Fibroblast of mammary gland (primary cell): ENCODE measurements around the gene MEIKIN.

Experiments
- DNase-seq: peaks from one replicate; pipeline ENCODE4 v3.0.0-alpha.2; 2010; ENCODE audit warnings: low read depth
- H3K4me3 ChIP-seq: 2 replicates; pipeline ENCODE4 v1.5.1; 2011; ENCODE audit warnings: low read depth, mild to moderate bottlenecking, low read length, moderate library complexity; ENCODE audit not compliant: control insufficient read depth
- TF ChIP-seq, protein P1 (sequence below): conservative IDR thresholded peaks from 2 replicates; pipeline ENCODE4 v1.5.1; 2011; ENCODE audit warnings: low read depth, low read length, inconsistent platforms; ENCODE audit not compliant: control insufficient read depth, insufficient read depth

MEIKIN gene

DNA sequence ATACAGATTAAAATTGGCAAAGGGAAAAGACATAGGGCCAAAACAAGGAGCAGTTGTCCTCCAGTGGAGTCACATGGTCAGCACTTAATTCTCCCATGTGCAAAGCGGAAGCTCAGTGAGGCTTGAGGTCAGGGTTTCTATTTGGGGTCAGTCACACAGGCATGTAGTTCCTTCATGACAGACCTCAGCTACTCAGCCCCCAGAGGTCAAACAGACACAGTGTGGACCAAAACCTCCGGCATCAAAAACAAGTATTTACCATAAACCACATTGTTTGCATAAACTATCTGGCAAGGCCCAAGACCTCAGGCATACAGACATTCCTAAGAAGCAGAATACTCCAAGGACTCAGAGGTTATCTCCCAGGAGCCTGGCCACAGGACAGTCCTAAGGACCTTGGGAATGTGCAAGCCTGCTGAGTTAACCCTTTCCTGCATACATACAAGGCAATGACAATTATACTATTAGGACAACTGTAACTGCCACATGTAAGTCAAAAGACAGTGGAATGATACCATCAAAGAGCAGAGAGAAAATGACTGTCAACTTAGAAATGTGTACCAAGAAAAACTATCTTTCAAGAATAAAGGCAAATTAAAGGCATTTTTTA, 120.0 kb downstream of the MEIKIN start:
- TF ChIP-seq, protein P1, sequence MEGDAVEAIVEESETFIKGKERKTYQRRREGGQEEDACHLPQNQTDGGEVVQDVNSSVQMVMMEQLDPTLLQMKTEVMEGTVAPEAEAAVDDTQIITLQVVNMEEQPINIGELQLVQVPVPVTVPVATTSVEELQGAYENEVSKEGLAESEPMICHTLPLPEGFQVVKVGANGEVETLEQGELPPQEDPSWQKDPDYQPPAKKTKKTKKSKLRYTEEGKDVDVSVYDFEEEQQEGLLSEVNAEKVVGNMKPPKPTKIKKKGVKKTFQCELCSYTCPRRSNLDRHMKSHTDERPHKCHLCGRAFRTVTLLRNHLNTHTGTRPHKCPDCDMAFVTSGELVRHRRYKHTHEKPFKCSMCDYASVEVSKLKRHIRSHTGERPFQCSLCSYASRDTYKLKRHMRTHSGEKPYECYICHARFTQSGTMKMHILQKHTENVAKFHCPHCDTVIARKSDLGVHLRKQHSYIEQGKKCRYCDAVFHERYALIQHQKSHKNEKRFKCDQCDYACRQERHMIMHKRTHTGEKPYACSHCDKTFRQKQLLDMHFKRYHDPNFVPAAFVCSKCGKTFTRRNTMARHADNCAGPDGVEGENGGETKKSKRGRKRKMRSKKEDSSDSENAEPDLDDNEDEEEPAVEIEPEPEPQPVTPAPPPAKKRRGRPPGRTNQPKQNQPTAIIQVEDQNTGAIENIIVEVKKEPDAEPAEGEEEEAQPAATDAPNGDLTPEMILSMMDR, result no peak
- no peak overlapping the region for H3K4me3 ChIP-seq
- DNase-seq, result no peak

DNA sequence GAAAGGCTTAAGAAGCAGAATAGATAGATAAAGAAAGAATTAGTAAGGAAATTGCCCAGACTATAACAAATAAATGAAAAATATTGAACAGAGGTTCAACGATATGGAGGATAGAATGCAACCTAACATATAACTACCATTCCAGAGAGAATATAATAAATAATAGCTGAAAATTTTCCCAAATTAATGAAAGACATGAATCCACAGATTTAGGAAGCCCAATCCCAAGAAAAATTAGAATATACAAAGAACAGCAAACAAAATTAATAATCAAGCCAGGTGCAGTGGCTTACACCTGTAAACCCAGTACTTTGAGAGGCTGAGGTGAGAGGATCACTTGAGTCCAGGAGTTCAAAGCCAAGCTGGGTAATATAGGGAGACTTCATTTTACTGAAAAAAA, 120.8 kb downstream of the MEIKIN start:
- no peak overlapping the region for H3K4me3 ChIP-seq
- no peak for DNase-seq
- TF ChIP-seq, protein P1, result no peak

DNA sequence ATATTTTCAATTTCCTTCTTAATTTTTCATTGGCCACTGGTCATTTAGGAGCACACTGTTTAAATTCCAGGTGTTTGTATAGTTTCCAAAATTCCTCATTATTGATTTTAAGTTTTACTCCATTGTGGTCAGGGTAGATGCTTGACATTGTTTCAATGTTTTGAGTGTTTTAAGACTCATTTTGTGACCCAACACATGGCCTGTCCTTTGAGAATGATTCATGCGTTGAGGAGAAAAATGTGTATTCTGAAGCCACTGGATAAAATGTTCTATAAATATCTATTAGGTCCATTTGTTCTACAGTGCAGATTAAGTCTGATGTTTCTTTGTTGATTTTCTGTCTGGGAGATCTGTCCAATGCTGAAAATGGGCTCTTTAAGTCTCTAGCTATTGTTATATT, 124.2 kb downstream of the MEIKIN start:
- TF ChIP-seq, protein P1, result no peak
- H3K4me3 ChIP-seq, result no peak overlapping the region
- DNase-seq, result peak; percentile 25

DNA sequence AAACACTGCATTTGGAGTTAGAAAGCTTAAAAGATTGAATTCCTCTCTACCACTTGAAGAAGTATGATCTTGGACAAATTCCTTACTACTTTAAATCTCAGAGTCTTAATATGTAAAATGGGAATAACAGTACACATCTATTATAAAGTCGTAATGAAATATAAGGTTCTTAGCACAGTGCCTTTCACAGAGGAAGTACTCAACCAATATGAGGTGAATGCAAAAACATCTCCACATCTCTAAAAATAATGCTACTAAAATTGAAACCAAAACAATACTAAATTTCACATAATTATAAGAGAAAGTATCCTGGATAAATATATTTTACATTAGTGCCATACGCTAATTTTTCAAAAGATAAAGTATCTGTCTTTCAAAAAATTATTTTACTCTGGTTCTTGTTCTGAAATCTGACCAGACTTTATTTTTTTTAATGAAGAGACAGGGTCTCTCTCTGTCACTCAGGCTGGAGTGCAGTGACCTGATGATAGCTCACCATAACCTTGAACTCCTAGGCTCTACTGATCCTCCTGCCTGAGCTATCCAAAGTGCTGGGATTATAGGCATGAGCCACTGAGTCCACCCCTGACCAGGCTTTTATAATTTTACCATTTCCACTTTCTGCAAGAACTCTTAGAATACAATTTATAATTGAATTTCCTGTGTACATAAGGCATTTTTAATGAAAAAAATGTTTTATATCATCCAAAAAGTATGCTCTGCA, 127.3 kb downstream of the MEIKIN start:
- H3K4me3 ChIP-seq, result no peak overlapping the region
- TF ChIP-seq, protein P1, result no peak
- no peak for DNase-seq

DNA sequence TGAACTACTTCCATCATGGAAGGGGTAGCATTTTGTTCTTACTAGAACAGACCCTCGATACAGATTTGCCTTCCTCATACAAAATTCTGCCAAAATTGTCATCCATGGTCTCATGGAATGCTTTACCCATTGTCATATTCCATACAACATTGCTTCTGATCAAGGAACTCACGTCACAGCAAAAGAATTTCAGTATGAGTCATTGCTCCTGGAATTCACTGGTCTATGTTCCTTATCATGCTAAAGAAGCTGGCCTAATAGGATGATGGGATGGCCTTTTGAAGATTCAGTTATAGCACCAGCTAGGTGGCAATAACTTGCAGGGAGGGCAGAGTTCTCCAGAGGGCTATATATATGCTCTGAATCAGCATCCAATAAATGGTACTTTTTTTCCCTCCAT, 130.5 kb downstream of the MEIKIN start:
- DNase-seq, result peak; percentile 78
- no peak overlapping the region for H3K4me3 ChIP-seq

DNA sequence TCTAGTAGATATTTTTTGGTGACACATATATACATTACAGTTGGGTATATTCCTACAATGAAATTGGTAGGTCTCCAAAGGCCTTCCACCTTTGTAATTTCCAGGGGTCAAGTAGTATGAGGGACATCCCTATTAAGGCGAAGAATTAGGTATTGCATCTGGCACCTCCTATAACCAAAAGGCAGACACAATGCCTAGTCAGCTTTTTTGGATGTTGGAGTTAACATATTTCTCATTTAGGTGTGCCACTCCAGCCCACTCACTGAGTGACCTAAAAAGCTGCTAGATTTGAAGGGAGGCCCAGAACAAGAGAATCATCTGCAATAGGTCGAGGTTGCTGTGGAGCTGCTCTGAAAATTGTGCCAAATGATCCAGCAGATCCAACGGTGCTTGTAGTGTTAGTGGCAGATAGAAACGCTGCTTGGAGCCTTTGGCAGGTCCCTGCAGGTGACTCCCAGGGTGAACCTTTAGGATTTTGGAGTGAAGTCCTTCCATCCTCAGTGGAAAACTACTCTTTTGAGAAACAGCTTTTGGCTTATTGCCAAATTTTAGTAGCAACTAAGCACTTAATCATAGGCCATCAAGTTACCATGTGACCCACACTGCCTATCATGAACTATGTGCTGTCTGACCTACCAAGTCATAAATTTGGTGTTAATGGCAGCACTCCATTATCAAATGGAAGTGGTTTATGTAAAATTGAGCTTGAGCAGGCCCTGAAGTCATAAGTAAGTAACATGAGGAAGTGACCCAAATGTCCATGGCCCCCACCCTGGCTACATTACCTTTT, 132.9 kb downstream of the MEIKIN start:
- H3K4me3 ChIP-seq, result no peak overlapping the region
- DNase-seq, result peak; percentile 24
- TF ChIP-seq, protein P1, result no peak

More for the DNA sequence above, 130.5 kb downstream of the MEIKIN start:
- TF ChIP-seq, protein P1, result no peak
